Aorta (tissue), 5 donors: Measurements from ENCODE around the gene TMEM150C. TPM values are rescaled to one million over a fixed set of nuclear protein-coding genes. Genes with fewer than 3 reads are reported as not detected.

ENCODE experiments used
- ATAC-seq: fragments of 200-7000 bp; cut with Tn5 transposase; one replicate; pipeline ENCODE4 v1.9.1; 2022; ENCODE audit warnings: moderate library complexity; ENCODE audit not compliant: low FRiP score
- DNase-seq, 2 donors: peaks; one replicate each; pipeline ENCODE4 v3.0.0-alpha.2; 2020
- H3K27ac ChIP-seq, 2 donors: one replicate each; pipeline ENCODE4 v1.5.1; 2013; ENCODE audit warnings: low read length in 2 of 2, mild to moderate bottlenecking in 2 of 2, moderate library complexity in 2 of 2, control low read depth in 1 of 2, inconsistent platforms in 1 of 2, low read depth in 1 of 2
- H3K27me3 ChIP-seq, 2 donors: one replicate each; pipeline ENCODE4 v1.6.1; 2013; ENCODE audit warnings: control low read depth in 1 of 2, low read length in 1 of 2, mild to moderate bottlenecking in 1 of 2, moderate library complexity in 1 of 2; ENCODE audit not compliant: insufficient read depth in 2 of 2, control insufficient read depth in 1 of 2
- H3K36me3 ChIP-seq, 2 donors: one replicate each; pipeline ENCODE4 v1.6.1; 2013; ENCODE audit warnings: control low read depth in 1 of 2, low read length in 1 of 2, mild to moderate bottlenecking in 1 of 2; ENCODE audit not compliant: insufficient read depth in 2 of 2, control insufficient read depth in 1 of 2
- H3K4me1 ChIP-seq, 2 donors: one replicate each; pipeline ENCODE4 v1.6.1; 2013; ENCODE audit warnings: low read length in 2 of 2, control low read depth in 1 of 2, mild to moderate bottlenecking in 1 of 2, moderate library complexity in 1 of 2; ENCODE audit not compliant: insufficient read depth in 2 of 2, control insufficient read depth in 1 of 2
- H3K4me3 ChIP-seq, 2 donors: one replicate each; pipeline ENCODE4 v1.5.1; 2013; ENCODE audit warnings: low read length in 2 of 2, control low read depth in 1 of 2, mild to moderate bottlenecking in 1 of 2
- H3K9me3 ChIP-seq: one replicate; pipeline ENCODE4 v1.6.1; 2013; ENCODE audit warnings: mild to moderate bottlenecking, low read length; ENCODE audit not compliant: control insufficient read depth
- WGBS, 2 donors: extraction: QIAGEN DNeasy Blood & Tissue Kit; methylation state at CpG; one replicate each; pipeline ENCODE4 v1.1.7; 2013; 5-methylcytosine and 5-hydroxymethylcytosine counted together
- intact Hi-C, 2 donors: fragments of 100-400 bp; cut with DNase I; formaldehyde crosslinking; loops; one replicate each; pipeline versions ENCODE4 v1.14.2 to v1.15.0; 2022
- polyA plus RNA-seq, 2 donors: library from polyadenylated mRNA; stranded (reverse); fragments of 200-250 nt; gene quantifications; one replicate each; pipeline ENCODE4 v1.2.3, GENCODE V29; 2013
- total RNA-seq, 2 donors: library from RNA; stranded (reverse); fragmentation: NEBNext Ultra II Directional; extraction: Animal tissue kit (Norgen Biotek cat#: 25700); gene quantifications; one replicate each; pipeline ENCODE4 v1.2.1, GENCODE V29; 2021
- donor health status: healthy with polysubstance abuse.
- donor health status: Bipolar disorder and iron deficiency.
- donor health status: DM: no; HTN: no; CAD: no.
- donor health status: DM: no; HTN: no; CAD: no.
- donor health status: DM: yes; HTN: yes; CAD: no.

TMEM150C gene
- total and polyA plus RNA-seq, 4 donors: 0.05 to 6.5 (median 3.5) TPM; not detected in 1

GRCh38 chr4:82463221-82463620, 98.6 kb downstream of the TMEM150C start:
- intact Hi-C loops: loop anchor here (2.0 to 10.0 kb wide), 6 partner anchors 334 to 1172 kb away; partner anchors contain the start of genes COQ2 (in 1 of the 2) and SCD5 (in 1 of the 2)
- Histone ChIP-seq H3K27me3 (no peaks in the 10 kb centered on the region), H3K36me3 (peaks cover 0 to 7% of the 10 kb centered on the region in 2 donors), H3K4me1 (no peaks in the 10 kb centered on the region), H3K4me3 (no peak overlapping the region), H3K27ac (no peak overlapping the region), H3K9me3 (no peaks in the 10 kb centered on the region)
- DNase-seq: no peak
- WGBS, 2 donors: 98 to 100% methylated on average over 1 of the region's 1 CpG
- no peak for ATAC-seq

DNA sequence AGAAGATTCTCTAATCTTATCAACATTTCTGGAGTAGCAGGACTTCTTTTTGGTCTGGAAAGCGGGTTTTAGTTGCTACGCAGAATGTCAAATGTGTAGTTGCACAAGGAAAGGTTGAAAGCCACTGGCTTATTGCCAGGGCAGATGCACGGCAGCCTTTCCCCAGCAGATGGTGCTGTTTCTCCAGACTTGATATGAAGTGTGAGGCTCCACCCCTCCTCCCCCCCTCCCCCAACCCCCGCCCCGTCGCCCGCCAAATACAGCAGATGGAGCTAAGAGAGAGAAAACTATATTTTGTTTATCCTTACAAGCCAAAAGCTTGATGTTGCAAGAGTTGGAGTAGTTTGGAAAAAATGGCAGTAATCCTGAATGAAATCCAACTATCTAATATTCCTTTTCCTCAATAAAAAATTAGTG, 99.4 kb downstream of the TMEM150C start:
- intact Hi-C loops: loop anchor here (2.0 to 10.0 kb wide), 6 partner anchors 335 to 1172 kb away; partner anchors contain the start of genes COQ2 (in 1 of the 2) and SCD5 (in 1 of the 2)
- Histone ChIP-seq H3K27ac (no peak overlapping the region), H3K4me1 (no peaks in the 10 kb centered on the region), H3K4me3 (no peak overlapping the region), H3K36me3 (peaks cover 0 to 9% of the 10 kb centered on the region in 2 donors), H3K27me3 (no peaks in the 10 kb centered on the region), H3K9me3 (no peaks in the 10 kb centered on the region)
- peak; percentile 82 to 92 for DNase-seq
- WGBS, 2 donors: 4 to 6% methylated on average over 7 of the region's 7 CpGs
- peak; percentile 94 for ATAC-seq

DNA sequence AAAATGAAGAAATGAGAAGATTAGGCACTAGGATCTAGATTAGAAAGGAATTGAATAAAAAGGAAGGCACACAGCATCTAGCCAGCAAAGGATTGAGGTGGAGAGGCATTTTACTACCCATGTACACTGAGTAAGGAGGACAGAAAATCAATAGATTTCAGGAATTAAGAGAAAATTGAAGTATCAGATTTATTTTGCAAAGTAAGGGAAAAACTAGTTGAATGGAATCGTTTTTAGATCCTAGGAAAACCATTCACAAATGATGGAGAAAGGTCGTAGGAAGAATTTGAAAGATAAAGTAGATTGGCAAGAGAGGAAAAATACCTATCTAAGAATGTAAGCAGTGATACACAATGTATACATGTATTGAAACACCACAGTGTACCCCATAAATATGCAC, 100.1 kb downstream of the TMEM150C start:
- DNase-seq (no peak), ATAC-seq (no peak)
- peaks cover 0 to 11% of the 10 kb centered on the region in 2 donors for H3K36me3 ChIP-seq
- H3K27ac ChIP-seq: no peak overlapping the region
- intact Hi-C loops: loop anchor here (2.0 to 10.0 kb wide), 6 partner anchors 336 to 1173 kb away; partner anchors contain the start of genes COQ2 (in 1 of the 2) and SCD5 (in 1 of the 2)
- H3K4me3 ChIP-seq: no peak overlapping the region
- no peaks in the 10 kb centered on the region for H3K9me3 ChIP-seq
- no peaks in the 10 kb centered on the region for H3K4me1 ChIP-seq
- no peaks in the 10 kb centered on the region for H3K27me3 ChIP-seq
- 69 to 74% methylated on average over 2 of the region's 2 CpGs for WGBS, 2 donors

DNA sequence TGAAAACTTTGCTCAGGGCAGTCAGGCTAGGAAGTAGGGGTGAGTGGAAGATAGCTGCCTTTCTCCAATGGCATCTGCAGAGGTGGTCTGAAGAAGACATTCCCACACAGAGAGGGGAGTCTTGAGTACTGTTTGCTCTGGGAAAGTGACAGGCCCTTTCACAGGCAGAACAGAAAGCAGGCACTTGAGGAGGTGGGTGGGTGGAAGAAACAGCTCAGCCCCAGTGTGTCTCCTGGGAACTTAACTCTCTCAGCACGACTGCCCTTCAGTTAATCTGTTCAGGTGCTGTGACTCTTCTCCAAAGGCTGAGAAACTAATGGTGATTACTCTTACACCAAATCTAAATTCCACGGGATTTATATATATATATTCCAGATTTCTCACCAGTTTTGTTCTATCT, 103.1 kb downstream of the TMEM150C start:
- intact Hi-C loops: no loop called here
- Histone ChIP-seq H3K36me3 (peaks cover 0 to 11% of the 10 kb centered on the region in 2 donors), H3K4me1 (no peaks in the 10 kb centered on the region), H3K27me3 (no peaks in the 10 kb centered on the region), H3K27ac (no peak overlapping the region), H3K4me3 (no peak overlapping the region), H3K9me3 (no peaks in the 10 kb centered on the region)
- WGBS, 2 donors: 61 to 85% methylated on average over 2 of the region's 2 CpGs
- ATAC-seq: no peak
- no peak for DNase-seq

GRCh38 chr4:82457266-82457665, 104.5 kb downstream of the TMEM150C start:
- Histone ChIP-seq H3K27ac (no peak overlapping the region), H3K9me3 (no peaks in the 10 kb centered on the region), H3K36me3 (peaks cover 0 to 12% of the 10 kb centered on the region in 2 donors), H3K4me3 (no peak overlapping the region), H3K4me1 (no peaks in the 10 kb centered on the region), H3K27me3 (no peaks in the 10 kb centered on the region)
- no peak for DNase-seq
- WGBS, 2 donors: 92 to 95% methylated on average over 7 of the region's 7 CpGs
- intact Hi-C loops: no loop called here
- no peak for ATAC-seq

GRCh38 chr4:82452026-82452425, 109.8 kb downstream of the TMEM150C start:
- Histone ChIP-seq H3K4me1 (no peaks in the 10 kb centered on the region), H3K27ac (no peak overlapping the region), H3K4me3 (no peak overlapping the region), H3K9me3 (no peaks in the 10 kb centered on the region), H3K36me3 (peaks cover 4% of the 10 kb centered on the region in 2 donors), H3K27me3 (no peaks in the 10 kb centered on the region)
- intact Hi-C loops: no loop called here
- DNase-seq (no peak), ATAC-seq (no peak)
- WGBS, 2 donors: 99% methylated on average over 7 of the region's 7 CpGs

- Histone ChIP-seq H3K27me3 (no peaks in the 10 kb centered on the region), H3K36me3 (peaks cover 4% of the 10 kb centered on the region in 2 donors), H3K9me3 (no peaks in the 10 kb centered on the region), H3K4me3 (no peak overlapping the region), H3K4me1 (no peaks in the 10 kb centered on the region), H3K27ac (no peak overlapping the region)
- intact Hi-C loops: no loop called here
- ATAC-seq (no peak), DNase-seq (no peak)
- 82 to 86% methylated on average over 13 of the region's 13 CpGs for WGBS, 2 donors
Measured at GRCh38 chr4:82450966-82451755, 110.6 kb downstream of the TMEM150C start.

- no peak for ATAC-seq
- Histone ChIP-seq H3K36me3 (peaks cover 4% of the 10 kb centered on the region in 2 donors), H3K4me1 (no peaks in the 10 kb centered on the region), H3K4me3 (no peak overlapping the region), H3K27ac (no peak overlapping the region), H3K9me3 (no peaks in the 10 kb centered on the region), H3K27me3 (no peaks in the 10 kb centered on the region)
- no peak for DNase-seq
- WGBS, 2 donors: 84 to 94% methylated on average over 1 of the region's 1 CpG
- intact Hi-C loops: no loop called here
Measured at GRCh38 chr4:82447886-82448285, 113.9 kb downstream of the TMEM150C start.

DNA sequence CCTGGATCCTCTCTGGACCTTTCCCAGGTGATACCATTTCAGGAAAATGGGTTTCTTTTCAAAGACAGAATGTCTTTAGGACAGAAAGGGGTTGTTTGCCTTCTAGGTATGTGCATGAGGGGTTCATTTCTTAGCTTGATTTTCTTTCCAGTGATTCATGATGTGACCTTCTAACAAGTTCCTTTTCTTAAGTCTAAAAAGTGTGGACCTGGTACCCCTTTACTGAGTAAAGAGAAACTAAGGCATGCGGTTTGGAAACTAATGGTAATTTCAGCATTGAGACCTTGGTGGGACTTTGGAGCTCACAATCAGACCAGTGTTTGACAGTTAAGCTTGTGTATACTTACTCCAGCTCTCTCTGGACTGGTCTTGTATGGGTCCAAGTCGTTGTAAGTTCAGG, 122.7 kb downstream of the TMEM150C start:
- H3K27me3 ChIP-seq: no peaks in the 10 kb centered on the region
- intact Hi-C loops: loop anchor here in 1 of 2 donors (10.0 kb wide), 1 partner anchor 596 kb away; the partner anchor contains the start of gene COPS4
- H3K36me3 ChIP-seq: no peaks in the 10 kb centered on the region
- 89 to 92% methylated on average over 2 of the region's 2 CpGs for WGBS, 2 donors
- no peaks in the 10 kb centered on the region for H3K4me1 ChIP-seq
- no peak overlapping the region for H3K4me3 ChIP-seq
- DNase-seq (no peak), ATAC-seq (no peak)
- H3K27ac ChIP-seq: no peak overlapping the region
- H3K9me3 ChIP-seq: no peaks in the 10 kb centered on the region
